ENCODE results near the gene ANKIB1.

GRCh38 chr7:92230547-92230946, 15.2 kb upstream of the ANKIB1 start:
- TF ChIP-seq CTCF (conservative IDR thresholded peaks at IDR 0.05; ENCODE audit: low read length), result no peak
- TF ChIP-seq EZH2phosphoT487 (IDR thresholded peaks at IDR 0.05; ENCODE audit: borderline replicate concordance), result no peak

Data from Loucy (cell line).